Measurements from ENCODE around the gene DMD.

Gene DMD

DNA sequence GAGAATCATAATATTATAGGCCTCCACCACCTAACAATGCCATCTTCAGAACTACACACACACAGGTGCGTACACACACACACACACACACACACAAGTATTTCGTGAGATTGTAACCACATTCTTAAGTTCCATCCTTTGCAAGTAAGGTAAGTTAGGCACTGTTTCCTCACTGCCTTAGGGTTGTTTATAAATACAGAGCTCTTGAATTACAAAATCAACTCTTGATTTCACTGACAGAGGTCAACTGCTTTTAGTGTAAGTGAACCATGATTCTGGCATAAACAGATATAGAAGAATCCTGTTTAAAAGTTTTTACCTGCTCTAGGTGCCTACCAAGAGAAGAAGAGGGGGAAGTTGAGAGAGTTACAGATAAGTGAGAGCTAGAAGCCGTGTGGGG, 166.1 kb downstream of the DMD start:
- DNase-seq = no peak

DNA sequence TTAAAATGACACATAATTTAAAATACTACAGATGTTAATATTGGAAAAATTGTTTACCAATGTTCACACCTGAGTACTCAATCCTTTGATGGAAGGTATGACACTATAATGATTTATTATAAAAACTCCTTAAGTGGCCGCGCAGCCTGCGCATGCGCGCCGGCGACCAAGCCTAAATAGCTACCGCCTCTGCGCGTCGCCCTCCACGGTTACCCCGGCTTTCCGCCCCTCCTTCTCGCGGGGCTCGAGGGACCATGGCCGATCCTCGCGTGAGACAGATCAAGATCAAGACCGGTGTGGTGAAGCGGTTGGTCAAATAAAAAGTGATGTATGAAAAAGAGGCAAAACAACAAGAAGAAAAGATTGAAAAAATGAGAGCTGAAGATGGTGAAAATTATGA, 170.2 kb downstream of the DMD start:
- DNase-seq = no peak

DNA sequence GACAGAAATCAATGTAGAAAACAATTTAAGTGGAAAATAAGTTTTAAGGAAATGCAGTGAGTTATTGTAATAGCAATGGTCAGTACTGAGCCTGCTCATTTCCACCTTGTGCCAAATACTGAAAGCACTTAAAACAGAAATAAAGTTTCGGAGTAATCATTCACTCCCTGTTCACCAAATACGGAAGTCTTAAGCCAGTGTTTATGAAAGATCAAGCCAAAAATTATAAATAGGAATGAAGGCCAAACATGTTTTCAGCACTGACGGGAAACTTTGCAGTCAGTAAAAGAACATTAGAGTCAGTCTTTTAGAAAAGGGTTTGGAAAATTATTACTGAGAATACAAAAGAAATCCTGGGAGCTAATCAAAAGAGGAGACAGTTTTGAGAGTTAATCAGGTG, 178.6 kb downstream of the DMD start:
- no peak for DNase-seq

DNA sequence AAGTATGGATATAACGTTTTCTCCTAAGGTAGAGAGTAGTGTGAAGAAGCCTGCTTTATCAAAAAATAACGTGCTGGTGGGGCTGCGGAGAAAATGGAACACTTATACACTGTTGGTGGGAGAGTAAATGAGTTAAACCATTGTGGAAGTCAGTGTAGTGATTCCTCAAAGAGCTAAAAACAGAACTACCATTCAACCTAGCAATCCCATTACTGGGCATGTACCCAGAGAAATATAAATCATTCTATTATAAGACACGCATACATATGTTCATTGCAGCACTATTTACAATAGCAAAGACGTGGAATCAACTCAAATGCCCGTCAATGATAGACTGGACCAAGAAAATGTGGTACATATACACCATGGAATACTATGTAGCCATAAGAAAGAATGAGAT, 196.4 kb downstream of the DMD start:
- no peak for DNase-seq

DNA sequence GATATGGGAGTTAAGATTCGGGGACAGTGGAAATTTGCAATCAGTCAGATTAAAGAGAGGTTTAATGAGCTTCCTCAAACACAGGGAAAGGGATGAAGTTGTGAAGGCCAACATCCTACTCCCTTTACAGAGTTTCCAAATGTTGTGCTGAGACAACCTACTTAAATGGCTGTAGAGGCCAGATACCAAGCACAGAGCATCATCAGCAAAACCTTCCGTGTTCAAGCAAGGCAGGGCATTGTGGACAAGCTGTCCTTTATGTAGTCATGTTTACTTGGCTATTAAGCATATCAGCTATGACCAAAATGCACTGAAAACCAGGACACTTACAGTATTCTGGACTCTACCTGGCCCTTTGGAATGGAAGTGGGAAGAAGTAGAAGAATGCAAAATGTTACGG, 197.3 kb downstream of the DMD start:
- DNase-seq = no peak

DNA sequence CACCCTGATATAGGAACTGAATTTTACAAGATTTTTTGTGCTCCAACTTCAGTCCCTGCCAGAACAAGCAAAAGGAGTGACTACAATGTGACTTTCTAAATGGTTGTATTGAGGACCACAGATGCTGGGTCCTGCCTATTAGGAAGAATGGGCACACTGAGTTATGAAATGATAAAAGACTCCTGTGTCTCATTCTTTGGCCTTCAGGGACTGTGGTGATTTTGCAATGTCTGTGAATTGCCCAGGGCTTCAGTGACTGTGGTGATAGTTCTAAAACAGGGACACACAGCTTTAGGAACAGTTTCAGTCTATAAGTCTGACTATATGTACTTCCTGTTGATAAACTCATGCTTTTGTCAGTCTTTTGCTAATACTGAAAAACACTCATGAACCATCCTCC, 210.2 kb downstream of the DMD start:
- no peak for DNase-seq

DNA sequence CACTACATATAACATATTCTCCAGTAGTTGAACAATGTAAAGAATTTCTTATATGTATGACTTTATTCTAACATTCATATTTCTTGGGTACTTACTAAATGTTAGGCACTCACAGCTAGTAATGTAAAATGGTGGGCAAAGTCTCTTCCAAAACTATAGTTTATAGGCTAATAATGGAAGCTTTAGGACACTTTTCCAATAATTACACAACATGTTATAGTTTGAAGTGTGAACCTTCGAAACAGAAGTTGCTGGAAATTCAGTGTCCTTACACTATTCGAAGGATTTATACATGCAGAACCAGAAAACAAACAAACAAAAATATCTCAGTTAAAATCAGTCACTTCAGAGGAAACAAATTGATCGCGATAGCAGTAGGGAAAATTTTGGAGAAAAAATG, 212.6 kb downstream of the DMD start:
- no peak for DNase-seq

DNA sequence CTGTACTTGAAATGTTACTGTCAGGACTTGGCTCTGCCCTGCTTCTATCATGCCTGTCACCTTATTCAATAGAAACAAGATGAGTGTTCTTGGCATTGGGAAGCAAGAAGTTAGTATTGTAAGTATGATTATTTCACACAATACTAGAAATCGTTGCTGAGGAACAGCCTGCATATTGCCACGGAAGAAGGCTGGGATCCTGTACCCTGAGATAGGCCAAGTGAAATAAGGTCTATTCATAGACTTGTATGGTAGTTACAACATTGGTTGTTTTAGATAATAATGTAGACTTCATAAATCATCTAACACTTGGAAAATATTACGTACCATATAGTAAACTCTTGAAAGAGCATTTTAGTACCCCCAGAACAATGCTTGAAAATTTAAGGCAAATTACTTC, 215.9 kb downstream of the DMD start:
- DNase-seq = no peak

DNA sequence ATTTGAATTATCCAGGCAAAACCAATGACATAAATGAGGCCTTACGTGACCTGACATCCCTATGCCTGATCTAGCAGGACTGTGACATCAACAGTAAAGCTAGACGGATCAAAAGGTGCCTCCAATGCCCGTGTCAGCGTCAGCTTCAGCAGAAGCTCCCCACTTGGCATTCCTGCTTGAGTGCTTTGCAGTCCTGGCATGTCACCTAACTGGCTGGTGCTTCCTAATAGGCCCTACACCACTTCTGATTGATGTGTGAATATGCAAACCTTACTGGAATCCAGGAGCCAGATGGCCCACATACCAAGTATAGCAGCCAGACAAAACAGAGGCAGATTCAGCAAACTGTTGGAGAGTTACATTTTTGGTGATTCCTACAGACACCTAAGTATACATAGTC, 224.2 kb downstream of the DMD start:
- DNase-seq = peak in 2 of 56 donors; percentile 0 to 10

DNA sequence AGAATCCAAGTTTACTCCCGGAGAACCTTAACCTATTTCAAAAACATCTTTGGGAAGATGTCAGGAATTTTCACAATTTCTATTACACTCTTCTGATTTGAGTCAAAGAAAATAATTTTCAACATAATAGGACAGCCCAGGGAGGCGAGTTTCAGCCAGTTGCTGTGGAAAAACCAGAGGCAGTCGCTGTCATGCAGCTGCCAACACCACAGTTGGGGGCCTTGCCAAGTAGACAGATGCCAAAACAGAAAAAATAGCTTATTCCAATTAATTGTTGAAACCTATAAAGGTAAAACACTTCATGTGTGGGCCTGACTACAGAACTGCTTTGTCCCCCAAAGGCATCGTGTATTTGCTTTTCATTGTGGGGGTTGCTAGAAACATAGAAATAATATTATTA, 225.8 kb downstream of the DMD start:
- DNase-seq = peak in 19 of 56 donors; percentile 0 to 19 (median 1)

DNA sequence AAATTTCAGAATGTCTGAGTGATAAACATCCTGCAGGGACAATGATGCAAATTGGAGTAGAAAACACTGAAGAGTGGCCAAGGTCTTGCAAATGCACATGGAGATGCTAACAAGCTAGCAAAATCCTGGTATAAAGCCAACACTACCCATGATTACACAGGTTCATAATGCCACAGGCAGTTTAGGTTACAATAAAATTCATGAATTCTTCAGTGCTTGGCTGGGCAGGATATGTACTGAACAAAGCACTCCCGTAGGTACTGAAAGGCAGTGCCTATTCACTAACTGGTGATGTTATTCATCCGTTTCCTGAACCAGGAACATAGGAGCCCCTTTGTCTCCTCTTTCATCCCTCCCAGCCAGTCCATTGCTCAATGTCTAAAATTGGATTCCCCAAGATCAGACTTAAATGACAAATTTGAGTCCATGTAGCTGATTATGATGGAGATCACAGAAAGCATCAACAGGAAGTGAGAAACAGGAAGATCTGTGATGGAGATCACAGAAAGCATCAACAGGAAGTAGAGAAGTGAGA, 244.5 kb downstream of the DMD start:
- DNase-seq = no peak

DNA sequence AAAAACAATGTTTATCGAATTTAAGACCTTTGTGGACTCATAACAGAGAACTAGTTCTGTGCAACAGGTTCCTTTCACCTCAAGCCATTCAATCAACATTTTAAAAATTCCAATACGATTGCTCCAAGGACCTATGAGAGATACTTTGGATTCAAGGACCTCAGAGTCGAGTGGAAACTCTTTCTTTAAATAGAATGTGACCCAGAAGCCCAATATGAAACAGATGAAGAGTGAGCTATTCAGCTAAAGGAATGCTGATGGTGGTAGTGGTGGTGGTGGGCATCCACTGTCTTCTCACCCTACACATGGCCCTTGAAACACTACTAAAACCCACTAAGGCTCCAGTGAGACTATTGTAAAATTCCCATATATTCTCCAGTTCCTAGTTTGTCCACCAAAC, 257.2 kb downstream of the DMD start:
- DNase-seq = no peak

DNA sequence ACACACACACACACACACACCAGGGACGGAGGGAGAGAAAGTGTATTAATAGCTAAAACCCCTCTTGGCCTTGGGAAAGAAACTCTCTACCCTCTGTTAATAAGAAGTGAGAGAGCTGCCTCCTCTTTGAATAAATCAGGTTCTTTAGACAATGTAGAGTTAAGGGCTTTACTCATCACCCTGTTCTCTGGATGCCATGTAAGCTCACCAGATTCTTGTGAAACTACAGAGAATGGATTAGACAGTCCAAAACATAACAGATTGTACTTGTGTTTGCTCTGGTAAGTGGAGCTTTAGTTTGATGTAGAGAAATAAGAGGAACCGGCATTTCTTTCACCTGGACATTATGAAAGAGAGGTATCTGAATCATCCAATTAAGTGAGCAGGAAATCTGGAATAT, 263.2 kb downstream of the DMD start:
- DNase-seq = no peak

DNA sequence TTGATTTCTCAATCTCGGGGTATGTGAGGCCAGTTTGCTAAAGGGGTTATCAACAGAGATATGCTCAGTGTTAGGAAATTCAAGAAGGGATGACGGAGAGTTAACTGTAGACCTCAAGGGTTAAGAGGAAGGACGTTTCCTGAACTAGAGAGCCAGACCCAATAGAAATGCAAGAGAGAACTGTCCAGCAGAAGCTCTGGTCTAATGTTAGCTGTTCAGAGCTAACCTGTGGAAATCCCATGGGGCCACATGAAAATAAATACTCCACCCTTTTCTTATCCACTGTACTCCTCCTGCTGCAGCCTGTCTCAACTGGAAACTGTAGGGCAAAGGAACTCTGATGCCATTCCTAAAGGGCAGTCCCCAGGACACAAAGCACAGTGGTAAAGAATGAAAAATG, 274.3 kb downstream of the DMD start:
- DNase-seq = no peak

DNA sequence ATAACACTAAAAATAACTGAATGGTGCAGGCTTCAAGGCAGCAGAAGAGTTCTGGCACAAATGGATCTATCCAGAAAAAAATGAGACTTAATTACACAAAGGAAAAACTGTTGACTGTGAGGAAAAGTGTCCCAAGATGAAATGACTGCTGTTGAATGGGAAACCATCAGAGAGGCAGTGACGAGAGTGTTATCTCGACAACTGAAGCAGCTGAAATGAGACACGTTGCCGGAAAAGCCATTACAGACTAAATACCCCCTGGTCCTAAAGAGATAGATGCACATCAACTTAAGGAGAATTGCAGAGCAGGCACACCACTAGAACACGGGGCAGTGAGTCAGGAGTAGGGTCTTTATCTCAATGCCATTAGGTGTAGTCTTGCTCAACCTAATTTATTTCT, 277.8 kb downstream of the DMD start:
- no peak for DNase-seq

DNA sequence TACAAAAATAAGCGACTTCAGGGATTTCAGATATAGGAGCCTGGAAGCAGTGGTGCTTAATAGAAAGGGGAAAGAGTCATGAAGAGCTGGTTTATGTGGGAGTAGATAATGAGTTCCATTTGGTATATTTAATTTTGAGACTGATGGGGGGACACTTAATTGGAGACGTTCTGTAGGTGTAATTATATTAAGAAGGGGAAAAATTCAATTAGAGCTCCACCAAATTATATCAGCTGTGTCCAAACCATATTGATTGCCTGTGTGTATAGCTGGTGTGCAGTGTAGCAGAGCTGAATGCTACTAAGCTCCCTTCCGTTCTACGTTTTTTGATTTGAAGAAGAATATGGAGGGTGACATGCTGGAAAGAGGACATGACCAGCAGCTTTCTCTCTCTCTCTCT, 282.3 kb downstream of the DMD start:
- DNase-seq = no peak

DNA sequence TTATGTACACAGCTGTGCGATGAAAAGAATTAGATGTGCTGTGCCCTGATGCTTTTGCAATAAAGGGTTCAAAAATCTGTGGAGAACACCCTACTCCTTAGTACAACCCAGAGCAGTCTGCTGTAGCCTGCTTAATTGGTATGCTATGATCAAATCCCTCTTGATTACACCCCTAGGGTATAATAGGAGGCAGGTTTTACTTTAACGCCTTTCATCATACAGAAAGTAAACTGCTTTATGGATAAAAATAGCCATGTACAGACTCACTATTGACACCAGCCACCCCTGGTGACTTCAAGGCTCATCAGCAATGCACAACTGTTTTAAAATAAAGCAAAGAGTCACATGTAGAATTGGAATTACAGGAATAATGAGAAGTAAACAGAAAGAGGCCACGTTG, 315.3 kb downstream of the DMD start:
- no peak for DNase-seq

DNA sequence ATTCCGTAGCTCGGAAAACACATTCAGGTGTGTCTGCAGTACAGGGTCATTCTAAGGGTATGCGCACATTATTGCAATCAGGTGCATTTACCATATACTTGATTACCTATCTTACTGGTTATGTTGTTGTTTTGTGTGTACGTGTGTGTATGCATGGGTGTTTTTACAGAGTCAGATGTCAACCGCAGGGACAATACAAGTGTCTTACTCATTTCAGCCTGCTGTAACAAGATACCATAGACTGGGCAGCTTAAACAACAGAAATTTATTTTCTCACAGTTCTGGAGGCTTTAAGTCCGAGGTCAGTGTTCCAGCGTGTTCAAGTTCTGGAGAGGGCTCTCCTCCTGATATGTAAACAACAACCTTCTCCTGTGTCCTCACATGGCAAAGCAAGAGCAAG, 316.7 kb downstream of the DMD start:
- no peak for DNase-seq

DNA sequence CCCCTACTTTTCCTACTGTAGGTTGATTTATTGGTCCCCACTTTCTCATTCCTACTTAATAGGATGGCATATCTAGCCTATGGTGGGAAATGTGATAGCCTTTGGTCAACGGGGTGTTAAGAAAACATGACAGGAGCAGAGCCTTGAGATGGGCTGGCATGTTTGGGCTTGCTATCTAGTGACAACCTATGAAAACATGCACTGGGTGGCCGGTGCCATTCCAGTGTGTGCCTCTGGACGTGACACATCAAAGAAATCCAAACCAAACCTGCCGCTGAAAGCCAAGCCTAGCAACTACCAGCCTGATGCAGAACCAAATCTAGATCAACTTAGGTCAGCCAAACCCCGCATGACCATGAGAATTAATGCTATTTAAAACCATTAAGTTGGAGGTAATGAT, 317.6 kb downstream of the DMD start:
- no peak for DNase-seq

DNA sequence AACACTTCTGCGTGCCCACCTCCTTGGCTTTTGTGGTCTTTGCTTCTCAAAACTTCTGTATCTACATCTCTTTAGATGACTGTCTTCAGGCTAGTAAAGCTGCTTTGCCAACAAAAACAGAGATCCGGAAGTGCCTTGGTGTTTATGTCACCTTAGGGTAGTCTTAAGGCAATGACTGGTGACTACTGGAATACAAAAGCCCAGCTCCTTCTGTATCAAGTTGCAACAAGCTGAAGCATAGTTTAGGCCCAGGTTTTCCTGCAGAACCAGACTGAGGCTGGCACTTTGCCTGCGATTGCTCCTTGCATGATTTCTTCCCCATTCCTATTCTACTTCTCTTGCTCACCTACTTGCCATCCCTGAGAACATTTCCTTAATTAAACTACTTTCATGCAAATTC, 333.8 kb downstream of the DMD start:
- no peak for DNase-seq

DNA sequence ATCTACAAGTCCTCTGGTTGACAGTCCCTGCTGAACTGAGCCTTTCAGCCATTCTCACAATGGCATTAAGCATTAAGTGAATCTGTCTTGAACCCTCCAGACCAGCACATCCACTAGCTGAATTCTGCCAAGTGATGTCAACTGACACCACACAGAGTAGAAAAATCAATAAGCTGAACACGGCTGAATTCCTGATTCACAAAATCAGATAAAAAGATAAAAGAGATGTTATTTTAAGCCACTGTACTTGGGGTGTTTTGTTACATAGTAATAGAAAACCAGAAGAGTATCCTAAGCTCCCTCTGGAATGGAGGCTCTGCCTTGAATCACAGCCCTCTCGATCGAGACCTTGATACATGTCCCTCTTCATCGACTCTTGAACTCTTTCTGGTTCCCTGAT, 336.5 kb downstream of the DMD start:
- no peak for DNase-seq

DNA sequence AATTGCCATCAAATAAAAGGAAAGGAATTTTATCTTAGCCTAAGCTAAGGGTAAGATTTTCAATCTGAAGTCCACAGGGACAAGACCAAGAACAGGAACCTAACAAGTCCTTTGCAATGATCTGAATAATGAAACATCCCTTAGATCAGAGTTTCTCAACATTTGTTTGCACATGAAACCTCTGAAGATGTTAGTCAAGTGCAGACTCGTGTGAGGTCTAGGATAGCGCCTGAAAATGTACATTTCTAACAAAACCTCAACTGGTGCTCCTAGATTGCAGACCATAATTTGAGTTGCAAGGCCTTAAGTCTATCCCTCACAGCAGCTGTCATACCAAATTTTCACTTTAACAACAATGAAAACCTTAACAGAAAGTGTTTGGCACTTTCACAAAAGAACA, 337.6 kb downstream of the DMD start:
- DNase-seq = no peak

DNA sequence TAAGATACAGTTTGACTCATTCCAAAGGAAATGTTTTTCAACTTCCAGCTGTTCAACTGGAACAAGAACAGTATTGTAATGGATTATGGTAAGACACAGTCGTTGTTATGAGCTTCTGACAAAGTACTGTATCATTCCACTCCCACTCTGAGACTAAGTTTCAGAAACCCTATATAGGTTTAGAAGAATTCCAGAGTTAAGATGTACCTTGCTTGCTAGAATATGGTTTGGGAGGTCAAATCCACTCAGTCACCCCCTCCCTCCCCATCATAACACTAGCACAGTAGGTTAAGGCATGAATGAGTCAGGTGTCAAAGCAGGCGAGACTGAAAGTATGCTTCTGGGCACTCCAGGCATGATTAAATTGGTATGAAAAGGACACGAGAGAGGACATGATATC, 339.7 kb downstream of the DMD start:
- DNase-seq = no peak

DNA sequence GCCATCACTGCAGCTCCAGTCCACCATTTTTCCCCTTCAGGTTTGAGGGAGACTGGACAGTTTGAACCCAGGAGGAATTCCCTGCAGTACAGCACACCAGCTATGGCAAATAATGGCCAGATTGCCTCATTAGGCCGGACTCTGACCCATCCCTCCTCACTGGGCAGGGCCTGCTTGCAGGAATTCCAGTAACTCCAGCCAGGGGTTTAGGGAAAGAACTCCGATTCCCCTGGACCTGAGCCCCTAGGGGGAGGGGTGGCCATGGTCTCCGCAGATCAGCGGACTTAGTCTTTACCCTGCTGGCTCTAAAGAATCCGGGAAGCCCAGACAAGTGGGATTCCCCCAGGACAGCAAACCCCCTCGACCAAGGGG, 342.8 kb downstream of the DMD start:
- no peak for DNase-seq

Data from nucleus accumbens (tissue), 56 donors.